Activated T-helper 1 cell treated with Interleukin-2 at 50 U/mL for 16 hours (primary cell): ENCODE results near the gene HLA-DQB2.
"Not testable (repeated sequence)": the region's sequence is repeated elsewhere in the genome, so short reads cannot be mapped to it uniquely, and the experiment has no call there.

Experiments used
- DNase-seq: peaks from one replicate; pipeline ENCODE4 v3.0.0-alpha.2; 2020; ENCODE audit warnings: low read depth

The HLA-DQB2 gene

DNA sequence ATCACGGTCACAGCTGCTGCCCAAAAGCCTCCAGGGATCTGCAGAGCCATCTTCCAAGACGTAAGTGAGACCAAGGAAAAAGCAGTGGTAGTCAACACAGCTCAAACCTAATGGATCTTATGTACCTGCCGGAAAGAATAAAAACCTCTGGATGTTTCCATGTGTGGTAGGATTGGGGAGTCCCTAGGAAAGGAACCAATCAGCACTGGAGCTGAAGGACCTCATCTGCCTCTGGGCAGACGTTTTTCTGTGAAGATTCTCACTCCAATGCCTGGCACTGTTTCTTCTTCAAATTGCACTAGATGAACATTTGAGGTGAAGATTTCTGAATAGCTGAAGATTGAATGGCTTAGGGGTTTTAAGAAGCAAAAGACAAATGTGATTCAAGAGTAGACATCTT, at the start of gene HLA-DQB2:
Gene HLA-DQB2, minus strand, starts transcription at position 112 of the 400 bp plus-strand sequence. Its CDS starts 62 bp downstream, at position 50.
- no peak for DNase-seq

- DNase-seq = no peak
Measured at GRCh38 chr6:32809171-32809570, 45.8 kb upstream of the HLA-DQB2 start.

DNA sequence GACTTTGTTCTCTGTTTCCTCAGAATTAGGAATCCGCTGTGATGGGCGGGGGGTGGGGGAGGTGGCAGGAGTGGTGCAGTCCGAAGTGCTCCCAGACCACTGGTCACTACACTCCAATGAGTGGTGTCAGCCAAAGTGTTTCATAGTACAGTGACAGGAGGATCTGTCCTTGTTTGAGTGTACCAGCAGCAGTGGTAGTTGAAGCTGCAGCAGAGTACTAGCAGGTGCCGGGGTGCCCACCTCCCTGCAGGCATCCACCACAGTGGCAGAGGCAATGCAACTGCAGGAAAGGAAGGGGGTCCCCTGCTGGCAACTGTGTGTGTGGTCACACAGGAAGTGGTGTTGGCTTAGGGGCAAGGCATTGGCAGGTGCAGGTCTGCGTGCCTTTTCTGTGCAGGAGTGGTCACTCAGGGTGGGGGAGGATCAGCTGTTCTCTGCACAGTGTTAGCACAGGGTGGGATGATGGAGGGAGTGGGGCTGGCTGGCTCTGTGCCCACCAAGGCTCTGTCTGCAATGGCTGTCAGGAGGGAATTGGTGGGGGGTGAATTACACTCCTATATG, 43.8 kb upstream of the HLA-DQB2 start:
- DNase-seq = no peak

DNA sequence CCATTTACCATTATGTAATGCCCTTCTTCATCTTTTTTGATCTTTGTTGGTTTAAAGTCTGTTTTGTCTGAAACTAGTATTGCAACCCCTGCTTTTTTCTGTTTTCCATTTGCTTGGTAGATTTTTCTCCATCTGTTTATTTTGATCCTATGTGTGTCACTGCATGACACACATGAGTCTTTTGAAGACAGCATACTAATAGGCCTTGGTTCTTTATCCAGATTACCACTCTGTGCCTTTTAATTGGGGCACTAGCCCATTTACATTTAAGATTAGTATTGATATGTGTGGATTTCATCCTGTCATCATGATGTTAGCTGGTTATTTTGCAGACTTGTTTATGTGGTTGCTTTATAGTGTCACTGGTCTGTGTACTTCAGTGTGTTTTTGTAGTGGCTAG, 42.1 kb upstream of the HLA-DQB2 start:
- DNase-seq = not testable (repeated sequence)

- no peak for DNase-seq
Measured at GRCh38 chr6:32803416-32803815, 40.1 kb upstream of the HLA-DQB2 start.

DNA sequence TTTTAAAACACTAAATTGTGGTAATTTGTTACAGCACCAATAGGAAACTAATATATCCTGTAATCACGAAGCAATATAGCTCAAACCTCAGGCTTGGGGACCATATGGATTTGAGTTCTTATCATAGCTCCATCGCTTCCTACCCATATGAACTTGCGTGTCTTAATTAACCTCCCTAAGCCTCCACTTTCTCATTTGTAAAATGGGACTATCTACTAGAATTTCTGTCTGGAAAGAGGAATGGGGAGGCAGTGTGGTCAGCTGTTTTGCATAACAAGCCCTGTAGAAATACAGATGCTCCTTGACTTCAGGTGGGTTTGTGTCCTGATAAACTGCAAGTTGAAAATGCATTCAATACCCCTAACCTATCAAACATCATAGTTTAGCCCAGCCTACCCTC, 36.4 kb upstream of the HLA-DQB2 start:
- no peak for DNase-seq

GRCh38 chr6:32799168-32799567, 35.8 kb upstream of the HLA-DQB2 start:
- DNase-seq = no peak

GRCh38 chr6:32796848-32797776, 33.8 kb upstream of the HLA-DQB2 start:
- DNase-seq = peak; percentile 55

- no peak for DNase-seq
Measured at GRCh38 chr6:32794510-32794909, 31.2 kb upstream of the HLA-DQB2 start.

DNA sequence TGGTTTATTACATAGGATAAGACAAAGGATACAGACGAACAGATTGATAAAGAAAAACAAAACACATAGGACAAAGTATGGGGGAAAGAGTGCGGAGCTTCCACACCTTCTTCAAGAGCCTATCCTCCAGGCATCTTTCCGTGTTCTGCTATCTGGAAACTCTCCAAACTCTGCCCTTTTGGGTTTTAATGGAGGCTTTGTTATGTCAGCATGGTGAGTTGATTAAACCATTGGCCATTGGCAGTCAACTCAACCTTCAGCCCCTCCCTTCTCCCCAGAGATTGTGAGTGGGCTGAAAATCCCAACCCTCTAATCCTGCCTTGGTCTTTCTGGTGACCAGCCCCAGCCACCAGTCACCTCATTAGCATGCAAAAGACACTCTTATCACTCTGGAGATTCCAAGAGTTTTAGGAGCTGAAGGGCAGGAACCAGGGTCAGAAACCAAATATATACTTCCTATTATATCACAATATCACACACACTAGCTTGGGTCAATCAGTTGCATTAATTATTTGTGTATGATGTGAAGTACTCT, 29.6 kb upstream of the HLA-DQB2 start:
- no peak for DNase-seq

DNA sequence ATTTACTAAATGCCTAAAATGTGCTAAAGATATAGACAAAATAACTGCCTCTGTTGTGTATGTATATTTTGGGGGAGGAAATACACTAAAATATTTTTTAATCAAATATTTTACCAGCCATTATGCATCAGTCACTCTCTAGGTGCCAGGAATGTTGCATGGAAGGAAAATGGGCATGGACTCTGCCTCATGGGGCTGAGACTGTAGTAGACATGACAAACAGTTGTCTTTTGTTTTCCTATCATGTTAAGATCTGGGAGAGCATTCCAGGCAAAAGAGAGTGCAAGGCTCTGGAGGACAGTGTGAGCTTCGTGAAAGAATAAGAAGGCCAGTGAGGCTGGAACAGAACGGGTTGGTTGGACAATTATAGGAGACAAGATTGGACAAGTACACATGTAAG, 27.0 kb upstream of the HLA-DQB2 start:
- no peak for DNase-seq

DNA sequence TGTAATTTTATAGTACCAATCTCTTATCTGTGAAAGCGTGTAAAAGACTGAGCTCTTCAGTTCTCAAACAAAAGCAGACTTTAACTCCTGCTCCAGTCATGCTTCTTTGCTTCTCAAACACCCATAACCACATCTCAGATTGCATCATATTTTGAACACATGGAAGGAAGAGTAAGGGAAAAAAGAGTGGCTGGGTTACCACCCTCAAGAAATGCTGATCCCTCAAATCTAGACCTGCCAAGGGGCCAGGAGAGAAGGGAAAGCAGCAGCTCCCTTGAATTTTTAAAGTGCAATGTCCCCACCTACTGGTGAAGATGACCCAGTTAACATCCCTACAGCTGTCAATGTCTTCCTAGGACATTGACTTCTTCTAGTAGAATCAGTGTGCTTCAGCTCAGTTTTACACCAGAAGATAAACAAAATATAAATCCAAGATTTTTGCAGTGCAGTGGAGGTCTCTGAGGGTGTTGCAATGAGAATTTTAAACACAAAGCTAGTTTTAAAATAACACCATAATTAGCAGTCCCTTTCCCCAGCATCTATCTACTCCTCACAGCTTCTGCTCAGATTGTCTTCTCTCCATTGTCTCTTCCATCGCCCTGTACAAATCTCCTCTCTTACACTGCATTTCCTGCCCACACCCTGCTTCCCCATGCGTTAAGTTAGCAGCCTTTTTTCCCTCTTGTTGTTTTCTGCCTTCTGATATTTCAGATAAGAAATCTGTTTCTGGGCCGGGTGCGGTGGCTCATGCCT, 22.6 kb upstream of the HLA-DQB2 start:
- no peak for DNase-seq

- DNase-seq = not testable (repeated sequence)
Measured at GRCh38 chr6:32782923-32783322, 19.6 kb upstream of the HLA-DQB2 start.

- DNase-seq = no peak
Measured at GRCh38 chr6:32779036-32779435, 15.7 kb upstream of the HLA-DQB2 start.

- no peak for DNase-seq
Measured at GRCh38 chr6:32775071-32775470, 11.7 kb upstream of the HLA-DQB2 start.

GRCh38 chr6:32774426-32774825, 11.1 kb upstream of the HLA-DQB2 start:
- DNase-seq = no peak

DNA sequence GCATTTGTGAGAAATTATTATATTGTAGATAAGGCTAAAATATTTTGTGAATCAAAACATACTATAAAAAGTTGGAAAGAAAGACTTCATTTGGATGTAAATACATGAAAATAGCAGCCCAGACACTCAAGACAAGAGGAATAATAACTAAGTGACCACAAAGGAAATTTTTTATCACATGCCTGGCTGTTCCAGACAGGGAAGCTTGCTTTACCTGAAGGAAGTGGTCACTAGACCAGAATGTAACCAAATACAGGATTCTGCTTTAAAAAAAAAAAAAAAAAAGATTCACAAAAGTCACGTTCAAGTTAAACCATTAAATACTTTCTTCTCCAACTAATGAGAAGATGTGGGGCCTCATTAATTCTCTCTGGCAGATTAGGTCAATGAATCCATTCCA, 9.3 kb upstream of the HLA-DQB2 start:
- DNase-seq = no peak

DNA sequence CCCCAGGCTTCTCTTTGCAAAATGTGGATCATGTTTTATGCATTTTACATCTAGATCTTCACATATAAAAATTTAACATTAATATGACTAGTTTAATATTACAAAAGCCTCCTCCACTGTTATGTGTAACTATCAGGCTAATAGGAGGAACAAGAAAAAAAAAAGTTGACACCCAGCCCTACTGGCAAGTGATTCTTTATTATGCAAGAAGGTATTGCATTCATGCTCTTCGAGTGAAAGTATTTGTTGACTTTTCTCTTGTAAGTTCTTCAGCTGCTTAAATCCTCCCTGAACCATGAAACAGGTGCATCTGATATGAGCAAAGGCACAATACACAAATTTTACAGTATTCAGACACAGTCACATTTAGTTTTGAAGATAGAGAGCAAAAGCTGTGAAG, 716 bp upstream of the HLA-DQB2 start:
- no peak for DNase-seq

DNA sequence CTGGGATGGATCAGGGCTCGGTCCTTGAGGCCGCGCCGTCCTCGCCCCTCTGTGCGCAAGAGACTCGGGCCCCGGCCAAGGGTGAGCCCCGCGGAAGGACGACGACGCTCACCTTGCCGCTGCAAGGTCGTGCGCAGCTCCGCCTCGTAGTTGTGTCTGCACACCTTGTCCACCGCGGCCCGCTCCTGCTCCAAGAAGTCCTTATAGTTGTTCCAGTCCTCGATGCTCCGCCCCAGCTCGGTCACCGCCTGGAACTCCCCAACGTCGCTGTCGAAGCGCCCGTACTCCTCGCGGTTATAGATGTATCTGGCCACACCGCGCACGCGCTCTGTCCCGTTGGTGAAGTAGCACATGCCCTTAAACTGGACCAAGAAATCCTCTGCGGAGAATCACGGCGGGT, 1.8 kb downstream of the HLA-DQB2 start:
- DNase-seq = no peak

GRCh38 chr6:32761072-32761471, 2.3 kb downstream of the HLA-DQB2 start:
- no peak for DNase-seq

DNA sequence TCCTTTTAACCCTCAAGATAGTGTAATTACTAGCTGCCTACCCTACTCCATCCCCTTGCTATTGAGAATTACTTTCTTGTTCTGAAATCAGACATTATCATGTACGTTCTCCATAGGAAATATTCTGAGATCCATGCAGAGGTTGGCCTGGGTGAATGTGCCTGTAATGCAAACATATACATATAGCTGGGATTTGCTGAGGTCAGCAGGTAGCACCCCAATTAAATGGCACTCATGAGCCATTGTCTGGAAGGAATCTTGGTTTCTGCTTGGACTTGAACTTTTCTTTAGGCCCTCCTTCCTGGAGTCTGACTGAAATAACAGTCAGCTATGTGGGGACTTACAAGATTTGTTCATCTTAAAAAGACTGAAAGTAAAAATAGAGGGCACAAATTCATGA, 3.7 kb downstream of the HLA-DQB2 start:
- no peak for DNase-seq

DNA sequence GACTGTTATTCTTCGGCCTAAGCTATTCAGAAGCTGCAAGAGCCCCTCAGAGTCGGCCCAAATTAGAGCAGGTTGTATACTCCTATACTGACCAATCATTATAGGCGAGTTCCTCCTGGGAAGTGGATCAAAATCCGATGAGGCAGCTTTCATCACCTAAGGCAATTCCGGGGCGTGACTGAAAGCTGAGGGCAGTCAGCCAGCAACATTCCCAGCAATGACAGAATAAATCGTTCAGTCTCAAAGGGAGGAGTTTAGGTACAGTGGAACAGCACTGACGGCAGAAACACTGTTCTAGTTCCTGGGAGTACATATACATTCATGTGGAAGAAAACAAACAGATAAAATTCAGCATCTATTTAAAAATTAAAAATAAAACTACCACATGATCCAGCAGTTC, 10.8 kb downstream of the HLA-DQB2 start:
- DNase-seq = no peak

DNA sequence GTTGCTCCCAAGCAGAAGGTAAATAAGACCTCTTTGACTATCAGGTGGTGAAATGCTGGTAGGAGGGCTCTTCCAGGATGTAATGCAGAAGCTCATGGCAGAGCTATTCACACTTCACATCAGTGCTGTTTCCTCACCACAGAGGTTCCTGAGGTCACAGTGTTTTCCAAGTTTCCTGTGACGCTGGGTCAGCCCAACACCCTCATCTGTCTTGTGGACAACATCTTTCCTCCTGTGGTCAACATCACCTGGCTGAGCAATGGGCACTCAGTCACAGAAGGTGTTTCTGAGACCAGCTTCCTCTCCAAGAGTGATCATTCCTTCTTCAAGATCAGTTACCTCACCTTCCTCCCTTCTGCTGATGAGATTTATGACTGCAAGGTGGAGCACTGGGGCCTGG, 17.7 kb downstream of the HLA-DQB2 start:
- DNase-seq = not testable (repeated sequence)
